IPS-NIHi7 (cell line): ENCODE results near the gene GPS1.

Source experiments
- DNase-seq: peaks from one replicate; pipeline ENCODE4 v3.0.0; 2012; ENCODE audit warnings: mixed read lengths; ENCODE audit errors: extremely low spot score

GPS1 gene

DNA sequence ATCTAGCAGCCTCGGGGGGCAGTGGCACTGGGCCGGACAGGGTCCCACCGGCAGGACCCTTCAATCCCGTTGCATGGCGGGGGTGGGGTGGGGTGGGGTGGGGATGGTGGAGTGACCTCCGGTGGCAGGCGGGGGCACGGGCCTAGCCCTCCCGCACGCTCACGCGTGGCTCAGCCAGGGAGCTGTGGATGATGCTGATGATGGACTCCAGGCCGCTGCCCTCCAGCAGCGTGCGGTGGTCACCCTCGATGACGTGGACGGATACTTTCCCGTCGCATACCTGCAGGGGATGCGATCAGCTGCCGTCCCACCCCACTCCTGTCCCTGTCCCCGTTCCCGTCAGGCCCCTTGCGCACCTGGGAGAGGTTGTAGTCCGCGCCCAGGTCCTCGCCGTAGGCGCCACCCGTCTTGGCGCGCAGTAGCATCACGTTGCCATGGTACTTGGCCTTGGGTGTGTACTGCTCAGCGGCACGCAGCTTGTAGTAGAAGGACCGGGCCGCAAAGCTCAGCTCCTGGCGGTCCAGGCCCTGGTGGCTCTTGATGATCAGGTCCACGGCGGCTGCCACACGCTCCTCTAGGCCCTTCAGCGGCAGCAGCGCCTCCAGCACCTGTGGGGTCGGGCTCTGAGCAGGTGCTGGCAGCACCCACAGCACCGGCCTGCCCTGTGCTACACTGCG, 27.4 kb downstream of the GPS1 start:
- DNase-seq, result no peak

GRCh38 chr17:82080048-82080788, 28.5 kb downstream of the GPS1 start:
- no peak for DNase-seq

GRCh38 chr17:82080789-82081464, 29.2 kb downstream of the GPS1 start:
- no peak for DNase-seq

DNA sequence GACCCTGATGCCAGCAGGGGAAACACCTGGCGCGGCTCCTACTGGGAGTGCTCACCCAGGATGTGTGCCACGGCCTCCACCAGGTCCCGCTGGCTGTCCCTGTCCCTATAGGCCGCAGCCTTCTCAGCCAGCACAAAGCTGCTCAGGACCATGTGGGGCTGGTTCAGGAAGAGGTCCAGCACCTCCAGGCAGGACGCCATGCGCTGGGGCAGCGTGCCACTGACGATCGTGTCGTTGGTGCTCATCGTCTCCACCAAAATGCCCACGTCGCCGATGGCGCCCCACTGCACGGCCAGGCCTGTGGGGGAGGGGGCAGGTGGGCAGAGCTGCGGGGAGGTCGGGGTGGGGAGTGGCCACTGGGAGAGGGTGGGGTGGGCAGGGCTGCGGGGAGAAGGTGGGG, 29.8 kb downstream of the GPS1 start:
- no peak for DNase-seq

- DNase-seq, result no peak
Observed at GRCh38 chr17:82081966-82082365, 30.3 kb downstream of the GPS1 start.

DNA sequence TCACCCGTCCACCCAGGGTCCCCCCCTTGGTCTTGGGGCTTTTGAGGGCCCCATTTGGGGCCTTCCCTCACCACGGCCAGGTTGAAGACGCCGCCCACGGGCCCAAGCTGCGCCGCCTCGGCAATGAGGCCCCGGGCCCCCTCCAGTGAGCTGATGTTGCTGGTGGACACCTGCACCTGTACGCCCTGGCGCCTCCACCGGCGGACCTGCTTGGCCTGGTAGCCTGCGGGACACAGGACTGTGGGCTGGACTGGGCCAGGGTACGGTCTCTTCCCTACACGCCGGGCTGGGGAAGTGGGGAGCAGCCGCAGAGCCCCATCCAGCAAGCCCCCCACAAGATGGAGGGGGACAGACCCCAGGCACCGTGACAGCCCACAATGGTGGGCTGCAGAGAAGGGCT, 30.8 kb downstream of the GPS1 start:
- no peak for DNase-seq

DNA sequence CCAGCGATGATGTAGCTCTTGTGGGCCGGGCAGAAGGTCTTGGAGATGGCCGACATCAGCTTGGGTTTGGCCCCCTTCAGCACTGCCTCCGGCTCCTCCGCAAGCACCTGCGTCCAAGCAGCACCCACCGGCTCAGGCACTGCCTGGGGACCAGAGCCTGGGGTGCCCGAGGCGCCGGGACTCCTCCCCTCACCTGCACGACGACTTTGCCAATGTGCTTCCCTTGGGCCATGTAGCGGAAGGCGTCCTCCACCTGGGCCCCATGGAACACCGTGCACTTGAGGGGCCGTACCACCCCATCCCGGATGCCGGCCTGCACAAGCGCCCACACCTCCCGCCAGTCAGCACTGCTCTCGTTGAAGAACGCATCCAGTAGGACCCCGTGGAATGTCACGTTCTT, 31.3 kb downstream of the GPS1 start:
- DNase-seq, result no peak

- no peak for DNase-seq
Observed at GRCh38 chr17:82083533-82084359, 32.0 kb downstream of the GPS1 start.

DNA sequence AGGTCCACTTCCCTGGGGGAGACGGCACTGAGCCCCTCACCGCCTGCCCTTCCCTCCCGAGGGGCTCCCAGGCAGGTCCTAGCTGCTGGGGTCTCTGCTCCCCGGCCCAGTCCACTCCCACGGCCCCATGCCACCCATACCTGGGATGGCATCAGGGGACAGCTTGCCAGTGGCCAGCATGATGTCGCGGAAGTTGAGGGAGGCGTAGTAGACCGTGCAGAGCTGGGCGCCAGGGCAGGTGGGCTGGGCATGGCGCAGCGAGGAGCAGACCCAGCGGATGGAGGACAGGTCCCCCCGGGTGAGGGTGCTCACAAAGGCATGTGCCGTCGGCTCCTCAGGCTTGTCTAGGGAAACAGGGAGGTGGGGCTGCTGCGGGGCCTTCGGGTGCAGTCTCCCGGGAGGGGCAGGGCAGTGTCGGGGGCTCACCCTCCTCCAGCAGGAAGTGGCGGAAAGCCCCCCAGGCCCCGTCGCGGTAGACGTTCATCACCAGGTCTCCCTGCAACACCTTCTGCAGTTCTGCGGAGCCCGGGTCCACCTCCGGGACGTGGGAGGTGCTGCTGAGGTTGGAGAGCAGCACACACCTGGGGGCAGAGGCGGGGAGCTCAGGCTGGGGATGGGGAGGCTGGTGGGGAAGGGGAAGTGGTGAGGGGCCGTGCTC, 32.8 kb downstream of the GPS1 start:
- DNase-seq, result no peak

DNA sequence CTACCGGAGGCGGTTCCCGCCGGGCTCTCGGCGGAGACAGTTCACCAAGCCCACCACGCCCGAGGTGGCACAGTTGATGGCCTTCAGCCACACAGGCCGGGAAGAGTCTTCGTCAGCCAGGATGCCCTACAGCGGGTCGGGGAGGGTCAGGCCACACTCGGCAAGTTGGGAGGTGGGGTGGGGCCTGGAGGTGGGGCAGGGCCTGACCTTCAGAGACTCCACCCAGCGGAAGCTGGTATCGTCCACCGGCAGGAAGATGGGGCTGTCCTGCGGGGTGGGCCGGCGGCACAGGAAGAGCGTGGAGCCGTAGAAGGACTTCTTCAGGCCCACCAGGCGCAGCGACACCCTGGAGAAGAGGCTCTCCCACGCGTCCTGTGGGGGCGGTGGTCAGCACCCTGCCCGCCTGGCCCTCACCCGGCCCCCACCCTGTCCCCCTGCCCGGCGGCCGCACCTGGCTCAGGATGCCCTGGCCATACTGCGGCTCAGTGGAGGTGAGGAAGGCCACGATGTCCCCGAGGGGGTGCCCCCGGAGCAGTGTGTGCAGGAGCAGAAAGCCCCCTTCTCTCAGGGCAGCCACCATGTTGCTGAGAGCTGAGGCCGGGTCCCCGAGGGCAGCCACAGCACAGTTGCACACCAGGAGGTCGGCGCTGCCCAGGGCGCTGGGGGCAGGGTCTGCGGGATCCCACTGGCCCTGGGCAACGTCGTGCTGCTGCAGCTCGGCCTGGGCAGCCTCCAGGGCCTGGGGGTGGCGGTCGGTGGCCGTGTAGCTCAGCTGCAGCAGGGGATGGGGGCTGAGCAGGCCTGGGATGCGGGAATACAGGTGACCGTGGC, 33.5 kb downstream of the GPS1 start:
- DNase-seq, result no peak

DNA sequence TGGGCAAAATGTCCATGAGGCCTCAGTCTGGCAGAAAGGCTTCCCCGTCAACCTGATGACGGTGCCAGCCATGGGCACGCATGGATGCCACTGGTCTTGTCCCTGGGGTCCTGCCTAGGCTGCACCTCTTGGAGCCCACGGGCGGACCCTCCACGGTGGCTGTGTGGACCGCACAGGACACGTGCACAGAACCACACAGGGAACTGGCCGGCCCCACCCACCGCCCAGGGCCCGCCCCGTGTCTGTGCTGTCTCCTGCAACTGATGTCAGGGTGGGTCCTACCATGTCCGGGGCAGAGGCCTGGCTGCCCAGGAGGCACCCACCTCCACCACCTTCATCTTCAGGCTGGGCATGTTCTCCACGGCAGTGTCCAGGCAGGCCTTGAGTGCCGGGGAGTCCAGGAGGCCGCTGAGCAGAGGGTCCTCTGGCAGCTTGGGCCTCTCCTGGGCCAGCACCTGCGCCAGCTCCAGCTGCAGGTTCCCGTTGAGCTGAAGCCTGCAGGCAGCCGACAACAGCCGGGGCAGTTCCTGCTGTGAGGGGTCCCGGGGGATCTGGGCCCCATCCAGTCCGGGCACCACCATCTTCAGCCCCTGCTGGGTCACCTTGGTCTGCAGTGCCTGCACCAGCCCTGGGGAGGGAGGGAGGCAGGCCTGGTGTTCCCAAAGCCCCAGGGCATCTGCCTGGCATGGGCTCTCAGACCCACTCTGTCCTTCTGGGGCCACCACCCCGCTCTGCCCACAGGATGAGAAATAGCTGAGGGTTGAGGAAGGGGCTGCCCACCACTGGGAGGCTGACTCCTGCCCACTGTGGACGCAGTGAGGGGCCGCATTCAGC, 34.5 kb downstream of the GPS1 start:
- no peak for DNase-seq

GRCh38 chr17:82086941-82087906, 35.5 kb downstream of the GPS1 start:
- DNase-seq, result no peak

DNA sequence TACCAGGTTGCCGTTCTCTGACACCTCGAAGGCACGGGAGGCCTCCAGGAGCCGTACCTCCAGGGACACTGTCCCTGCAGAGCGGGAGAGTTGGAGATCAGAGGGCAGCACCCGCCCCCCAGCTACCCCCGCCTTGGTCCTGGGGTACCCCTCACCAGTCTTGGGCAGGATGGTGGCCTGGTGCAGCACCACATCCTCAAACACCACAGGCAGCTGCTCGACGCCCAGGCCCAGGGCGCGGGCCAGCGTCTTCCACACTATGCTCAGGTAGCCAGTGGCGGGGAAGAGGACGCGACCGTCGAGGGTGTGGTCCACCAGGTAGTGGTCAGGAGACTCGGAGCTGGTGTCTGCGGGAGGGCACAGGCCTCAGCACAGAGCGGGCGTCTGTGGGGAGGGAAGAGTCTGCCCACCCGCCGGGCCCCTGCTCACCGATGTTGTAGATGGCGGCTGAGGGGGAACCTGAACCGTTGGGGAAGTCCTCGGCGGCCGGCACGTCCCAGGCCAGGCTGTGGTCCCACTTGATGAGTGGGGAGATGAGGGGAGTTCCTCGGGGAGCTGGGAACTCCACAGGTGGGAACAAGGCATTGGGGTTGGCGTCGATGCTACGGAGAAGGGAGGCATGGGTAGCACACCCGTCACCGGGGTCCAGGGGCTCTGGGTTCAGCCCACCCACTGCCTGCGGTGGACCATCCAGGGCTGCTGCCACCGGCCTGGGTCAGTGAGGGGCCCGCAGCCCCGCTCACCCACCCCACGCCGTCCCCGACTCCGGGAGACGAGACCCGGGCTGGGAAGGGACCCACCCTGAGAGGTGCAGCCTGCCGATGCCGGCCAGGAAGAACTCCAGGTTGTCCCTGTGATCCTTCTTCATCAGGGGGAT, 36.5 kb downstream of the GPS1 start:
- no peak for DNase-seq

- no peak for DNase-seq
Observed at GRCh38 chr17:82088838-82089722, 37.4 kb downstream of the GPS1 start.

DNA sequence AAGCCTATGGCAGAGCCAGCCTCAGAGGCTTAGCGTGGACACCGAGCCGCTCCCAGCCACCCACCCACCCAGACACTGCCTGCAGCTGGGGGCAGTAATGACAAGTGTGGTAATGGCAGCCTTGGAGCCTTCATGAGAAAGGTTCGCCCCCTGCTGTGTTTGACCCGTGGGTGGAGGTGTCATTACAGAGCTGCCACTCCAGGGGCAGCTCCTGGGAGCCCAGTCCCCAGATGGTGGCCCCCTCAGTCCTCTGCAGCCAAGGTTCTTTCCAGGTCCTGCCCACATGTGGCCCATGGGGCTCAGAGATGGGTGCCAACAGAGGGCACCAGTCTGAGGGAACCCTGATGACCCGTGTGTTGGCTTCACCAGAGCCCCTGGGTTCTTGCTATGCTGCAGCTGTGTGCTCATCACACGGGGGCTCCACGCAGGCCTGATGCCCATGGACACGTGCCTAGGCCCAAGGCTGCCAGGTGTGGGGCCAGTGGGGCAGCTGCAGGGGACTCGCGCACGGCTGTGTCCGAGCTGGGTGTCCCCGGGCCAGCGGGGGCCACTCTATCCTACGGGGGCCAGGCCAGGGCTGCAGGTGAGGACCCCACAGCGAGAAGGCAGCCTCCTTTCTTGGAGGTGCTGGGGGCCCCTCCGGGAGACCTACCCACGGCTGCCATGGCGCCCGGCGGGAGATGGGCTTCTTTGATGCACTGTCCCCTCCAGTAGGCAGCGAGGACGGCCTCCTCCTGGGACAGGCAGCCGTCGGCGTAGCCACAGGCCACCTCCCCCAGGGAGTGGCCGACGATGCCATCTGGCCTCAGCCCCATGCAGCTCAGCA, 38.2 kb downstream of the GPS1 start:
- DNase-seq, result no peak
